Measurements from ENCODE around the gene CCNQ. TPM values are rescaled to one million over a fixed set of nuclear protein-coding genes. Genes with fewer than 3 reads are reported as not detected.

The CCNQ gene
- total RNA-seq, 1 experiment from 2014 or later = 33.9 TPM

DNA sequence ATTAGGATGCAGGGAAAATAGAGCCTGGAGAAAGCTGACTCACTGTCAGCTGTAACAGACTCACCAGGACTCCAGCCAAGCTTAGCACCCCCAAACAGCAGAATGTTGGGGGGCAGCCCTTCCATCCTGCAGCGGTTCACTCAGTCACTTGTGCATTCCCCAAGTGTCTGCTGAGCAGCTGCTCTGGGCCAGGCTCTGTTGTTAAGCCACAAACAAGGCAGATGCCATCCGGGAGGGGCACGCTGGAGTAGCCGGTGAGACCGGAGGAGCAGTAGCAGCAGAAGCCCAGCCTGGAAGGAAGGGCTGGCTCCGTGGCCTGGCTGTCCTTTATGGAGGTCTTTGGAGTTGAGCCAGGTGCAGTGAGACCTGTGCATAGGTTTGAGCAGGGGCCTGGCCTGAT lies 22.0 kb downstream of the CCNQ start:
- intact Hi-C loops (cut with micrococcal nuclease; ENCODE audit: unreplicated experiment) = no loop called here
- Histone ChIP-seq H3K4me1 (replicated peaks; ENCODE audit: insufficient read depth) (no peaks in the 10 kb centered on the region), H3K27me3 (ENCODE audit: insufficient read depth, low read depth) (peaks cover 42% of the 10 kb centered on the region), H2AFZ (no peak overlapping the region), H3K4me3 (no peak overlapping the region), H3K36me3 (ENCODE audit: low read depth) (no peaks in the 10 kb centered on the region), H3F3A (ENCODE audit: insufficient read depth, low read depth) (no peaks in the 10 kb centered on the region), H3K9me2 (ENCODE audit: insufficient read depth) (no peaks in the 10 kb centered on the region), H3K9me3 (ENCODE audit: insufficient read depth, low read depth) (no peaks in the 10 kb centered on the region), H3K79me2 (ENCODE audit: low read depth) (no peaks in the 10 kb centered on the region), H3K4me2 (no peak overlapping the region), H4K20me1 (ENCODE audit: insufficient read depth) (no peaks in the 10 kb centered on the region), H3K27ac (no peak overlapping the region)
- POLR2A ChIA-PET (ENCODE audit: unreplicated experiment) = no interaction called here
- CTCF ChIA-PET = no interaction called here
- TF ChIP-seq, protein P1, sequence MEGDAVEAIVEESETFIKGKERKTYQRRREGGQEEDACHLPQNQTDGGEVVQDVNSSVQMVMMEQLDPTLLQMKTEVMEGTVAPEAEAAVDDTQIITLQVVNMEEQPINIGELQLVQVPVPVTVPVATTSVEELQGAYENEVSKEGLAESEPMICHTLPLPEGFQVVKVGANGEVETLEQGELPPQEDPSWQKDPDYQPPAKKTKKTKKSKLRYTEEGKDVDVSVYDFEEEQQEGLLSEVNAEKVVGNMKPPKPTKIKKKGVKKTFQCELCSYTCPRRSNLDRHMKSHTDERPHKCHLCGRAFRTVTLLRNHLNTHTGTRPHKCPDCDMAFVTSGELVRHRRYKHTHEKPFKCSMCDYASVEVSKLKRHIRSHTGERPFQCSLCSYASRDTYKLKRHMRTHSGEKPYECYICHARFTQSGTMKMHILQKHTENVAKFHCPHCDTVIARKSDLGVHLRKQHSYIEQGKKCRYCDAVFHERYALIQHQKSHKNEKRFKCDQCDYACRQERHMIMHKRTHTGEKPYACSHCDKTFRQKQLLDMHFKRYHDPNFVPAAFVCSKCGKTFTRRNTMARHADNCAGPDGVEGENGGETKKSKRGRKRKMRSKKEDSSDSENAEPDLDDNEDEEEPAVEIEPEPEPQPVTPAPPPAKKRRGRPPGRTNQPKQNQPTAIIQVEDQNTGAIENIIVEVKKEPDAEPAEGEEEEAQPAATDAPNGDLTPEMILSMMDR (conservative IDR thresholded peaks at IDR 0.05) = no peak
- TF ChIP-seq EZH2 (IDR thresholded peaks at IDR 0.05; ENCODE audit: low read depth) = no peak
- DNase-seq = no peak
- no TSS peak for BruUV-seq (replicated peaks)

DNA sequence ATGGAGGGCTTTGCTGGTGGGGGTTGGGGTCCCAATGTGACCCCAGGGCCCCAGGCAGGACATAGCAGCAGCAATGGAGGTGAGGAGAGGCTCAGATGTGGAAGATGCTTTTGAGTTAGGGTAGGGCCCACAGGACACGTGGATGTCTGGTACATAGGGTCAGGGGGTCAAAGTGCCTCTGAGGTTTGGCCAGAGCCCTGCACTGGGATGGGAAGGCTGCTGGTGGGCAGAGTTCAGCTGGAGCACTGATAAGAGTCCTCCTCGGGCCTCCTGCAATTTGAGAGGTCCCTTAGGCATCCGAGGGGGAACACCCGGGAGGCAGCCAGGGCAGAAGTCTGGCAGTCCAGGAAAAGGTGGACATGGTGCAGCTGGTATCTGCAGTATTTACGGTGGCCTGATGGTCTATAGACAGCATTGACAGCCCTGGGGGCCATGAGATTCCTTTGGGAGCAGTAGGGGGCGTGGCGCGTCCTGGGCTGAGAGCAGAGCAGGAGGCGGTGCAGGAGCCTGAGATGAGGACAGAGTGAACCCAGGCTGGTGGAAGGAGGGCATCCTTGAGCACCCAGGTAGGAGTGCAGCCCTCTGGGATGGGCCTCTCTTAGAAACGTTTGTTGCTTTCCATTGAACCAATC lies 22.6 kb downstream of the CCNQ start:
- no peaks in the 10 kb centered on the region for H3K9me3 ChIP-seq (ENCODE audit: insufficient read depth, low read depth)
- ChIA-PET POLR2A (ENCODE audit: unreplicated experiment) (no interaction called here), CTCF (no interaction called here)

DNA sequence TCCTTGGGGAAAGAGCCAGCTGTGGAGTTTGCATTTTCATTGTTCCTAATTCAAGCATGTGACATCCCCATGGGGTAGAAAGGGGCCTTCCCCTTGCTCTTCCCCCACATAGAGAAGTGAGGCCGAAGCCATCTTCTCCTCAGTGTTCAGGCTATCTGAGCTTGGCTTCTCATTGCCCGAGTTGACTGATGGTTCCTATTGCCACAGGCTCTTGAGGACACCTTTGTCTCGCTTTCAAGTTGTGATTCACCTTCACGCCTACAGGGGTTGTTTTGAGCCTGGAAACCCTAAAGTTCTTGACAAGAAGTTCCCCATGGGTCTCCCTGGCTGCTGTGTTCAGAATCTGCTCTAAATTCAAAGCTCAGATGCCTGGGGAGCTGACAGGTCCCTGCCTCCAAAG lies 25.0 kb downstream of the CCNQ start:
- Histone ChIP-seq H3K9me2 (ENCODE audit: insufficient read depth) (no peaks in the 10 kb centered on the region), H3K27ac (no peak overlapping the region), H3K9me3 (ENCODE audit: insufficient read depth, low read depth) (no peaks in the 10 kb centered on the region), H3K4me3 (no peak overlapping the region), H3F3A (ENCODE audit: insufficient read depth, low read depth) (no peaks in the 10 kb centered on the region), H3K79me2 (ENCODE audit: low read depth) (no peaks in the 10 kb centered on the region), H3K36me3 (ENCODE audit: low read depth) (no peaks in the 10 kb centered on the region), H2AFZ (no peak overlapping the region), H3K27me3 (ENCODE audit: insufficient read depth, low read depth) (peaks cover 64% of the 10 kb centered on the region), H3K4me1 (replicated peaks; ENCODE audit: insufficient read depth) (no peaks in the 10 kb centered on the region), H3K4me2 (no peak overlapping the region), H4K20me1 (ENCODE audit: insufficient read depth) (no peaks in the 10 kb centered on the region)
- no peak for DNase-seq
- TF ChIP-seq EZH2 (IDR thresholded peaks at IDR 0.05; ENCODE audit: low read depth) = no peak
- TF ChIP-seq, protein P1 (conservative IDR thresholded peaks at IDR 0.05) = no peak
- intact Hi-C loops (cut with micrococcal nuclease; ENCODE audit: unreplicated experiment) = no loop called here
- CTCF ChIA-PET = interaction anchor here (0.6 kb wide), 1 partner anchor 92 kb away, joined by 7 read pairs; no protein-coding TSS in a partner anchor
- POLR2A ChIA-PET (ENCODE audit: unreplicated experiment) = no interaction called here
- no TSS peak for BruUV-seq (replicated peaks)

More for the DNA sequence above, 22.6 kb downstream of the CCNQ start:
- H2AFZ ChIP-seq = no peak overlapping the region
- no peaks in the 10 kb centered on the region for H4K20me1 ChIP-seq (ENCODE audit: insufficient read depth)
- H3K79me2 ChIP-seq (ENCODE audit: low read depth) = no peaks in the 10 kb centered on the region
- no peak overlapping the region for H3K4me2 ChIP-seq
- no peak overlapping the region for H3K27ac ChIP-seq
- H3F3A ChIP-seq (ENCODE audit: insufficient read depth, low read depth) = no peaks in the 10 kb centered on the region
- no peak for DNase-seq
- no peaks in the 10 kb centered on the region for H3K9me2 ChIP-seq (ENCODE audit: insufficient read depth)
- no peaks in the 10 kb centered on the region for H3K4me1 ChIP-seq (replicated peaks; ENCODE audit: insufficient read depth)
- no peak overlapping the region for H3K4me3 ChIP-seq
- no TSS peak for BruUV-seq (replicated peaks)
- H3K36me3 ChIP-seq (ENCODE audit: low read depth) = no peaks in the 10 kb centered on the region
- TF ChIP-seq, protein P1 (conservative IDR thresholded peaks at IDR 0.05) = no peak
- H3K27me3 ChIP-seq (ENCODE audit: insufficient read depth, low read depth) = peaks cover 47% of the 10 kb centered on the region
- intact Hi-C loops (cut with micrococcal nuclease; ENCODE audit: unreplicated experiment) = no loop called here
